ENCODE measurements around the gene MRFAP1L1.

- TF ChIP-seq, protein P1, sequence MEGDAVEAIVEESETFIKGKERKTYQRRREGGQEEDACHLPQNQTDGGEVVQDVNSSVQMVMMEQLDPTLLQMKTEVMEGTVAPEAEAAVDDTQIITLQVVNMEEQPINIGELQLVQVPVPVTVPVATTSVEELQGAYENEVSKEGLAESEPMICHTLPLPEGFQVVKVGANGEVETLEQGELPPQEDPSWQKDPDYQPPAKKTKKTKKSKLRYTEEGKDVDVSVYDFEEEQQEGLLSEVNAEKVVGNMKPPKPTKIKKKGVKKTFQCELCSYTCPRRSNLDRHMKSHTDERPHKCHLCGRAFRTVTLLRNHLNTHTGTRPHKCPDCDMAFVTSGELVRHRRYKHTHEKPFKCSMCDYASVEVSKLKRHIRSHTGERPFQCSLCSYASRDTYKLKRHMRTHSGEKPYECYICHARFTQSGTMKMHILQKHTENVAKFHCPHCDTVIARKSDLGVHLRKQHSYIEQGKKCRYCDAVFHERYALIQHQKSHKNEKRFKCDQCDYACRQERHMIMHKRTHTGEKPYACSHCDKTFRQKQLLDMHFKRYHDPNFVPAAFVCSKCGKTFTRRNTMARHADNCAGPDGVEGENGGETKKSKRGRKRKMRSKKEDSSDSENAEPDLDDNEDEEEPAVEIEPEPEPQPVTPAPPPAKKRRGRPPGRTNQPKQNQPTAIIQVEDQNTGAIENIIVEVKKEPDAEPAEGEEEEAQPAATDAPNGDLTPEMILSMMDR (IDR thresholded peaks at IDR 0.05) = no peak
- no peak for TF ChIP-seq POLR2A (IDR thresholded peaks at IDR 0.05)
These were observed 9.4 kb upstream of the MRFAP1L1 start for GRCh38 chr4:6718932-6719610.
